SK-N-MC (cell line): ENCODE measurements around the gene DBR1.

Source experiments
- EZH2 ChIP-seq: fragments of 200-600 bp; sonication (generic); IDR thresholded peaks from one replicate; pipeline ENCODE4 v1.6.1; 2017; ENCODE audit warnings: antibody characterized with exemption
- POLR2AphosphoS5 ChIP-seq: IDR thresholded peaks from 2 replicates; pipeline ENCODE4 v1.6.1; 2012; ENCODE audit warnings: mild to moderate bottlenecking, low read depth, low read length, borderline replicate concordance

- TF ChIP-seq EZH2 (no peak), POLR2AphosphoS5 (no peak)
These were observed 29.2 kb upstream of the DBR1 start for GRCh38 chr3:138203938-138204337.
